IMR-90 (cell line): Measurements from ENCODE around the gene TPSD1. TPM values are rescaled to one million over a fixed set of nuclear protein-coding genes. Genes with fewer than 3 reads are reported as not detected.

Source experiments
- ATAC-seq: fragments of 200-7000 bp; cut with Tn5 transposase; 2 replicates; pipeline ENCODE4 v1.9.1; 2020; ENCODE audit warnings: low read depth, mild to moderate bottlenecking, moderate library complexity
- BruUV-seq: library from RNA; stranded (reverse); fragments of 400-500 nt; replicated peaks from 2 replicates; lab custom pipeline; 2021; lab: Mats Ljungman, UMichigan
- CTCF ChIA-PET: fragments of 300-600 bp; formaldehyde crosslinking; extraction: SDS; loops from one replicate; lab custom pipeline; 2021; ENCODE audit warnings: antibody characterized with exemption; lab: Yijun Ruan, JAX
- POLR2A ChIA-PET: fragments of 300-600 bp; sonication (Branson Sonifier 250); formaldehyde crosslinking; loops from one replicate; lab custom pipeline; 2022; ENCODE audit warnings: antibody characterized with exemption; ENCODE audit not compliant: unreplicated experiment; lab: Charles Lee
- DNase-seq: peaks from one replicate; pipeline ENCODE4 v3.0.0; 2013
- H2AFZ ChIP-seq: replicated peaks from 2 replicates; pipeline ENCODE3; 2013; ENCODE audit warnings: low read length, mild to moderate bottlenecking; ENCODE audit not compliant: poor library complexity
- H2AK5ac ChIP-seq: 2 replicates; pipeline ENCODE4 v1.6.1; 2013; ENCODE audit warnings: low read depth, low read length, inconsistent platforms
- H2AK9ac ChIP-seq: replicated peaks from 2 replicates; pipeline ENCODE3; 2013; ENCODE audit warnings: mild to moderate bottlenecking, low read depth, low read length, moderate library complexity; ENCODE audit not compliant: poor library complexity
- H2BK120ac ChIP-seq: 2 replicates; pipeline ENCODE4 v1.6.1; 2013; ENCODE audit warnings: low read depth, low read length, inconsistent platforms
- H2BK15ac ChIP-seq: 3 replicates; pipeline ENCODE4 v1.6.1; 2013; ENCODE audit warnings: low read depth, low read length, inconsistent platforms
- H2BK20ac ChIP-seq: 2 replicates; pipeline ENCODE4 v1.6.1; 2013; ENCODE audit warnings: low read depth, mild to moderate bottlenecking, inconsistent platforms, low read length, moderate library complexity
- H2BK5ac ChIP-seq: 2 replicates; pipeline ENCODE4 v1.6.1; 2013; ENCODE audit warnings: mild to moderate bottlenecking, low read depth, low read length, inconsistent platforms; ENCODE audit not compliant: poor library complexity, severe bottlenecking
- H3K14ac ChIP-seq: replicated peaks from 2 replicates; pipeline ENCODE4 v1.6.1; 2013; ENCODE audit warnings: low read depth, low read length, inconsistent platforms
- H3K18ac ChIP-seq: 2 replicates; pipeline ENCODE4 v1.6.1; 2013; ENCODE audit warnings: low read depth, low read length, control low read depth
- H3K23ac ChIP-seq: 2 replicates; pipeline ENCODE4 v1.6.1; 2013; ENCODE audit warnings: low read depth, low read length, inconsistent platforms
- H3K27ac ChIP-seq: 2 replicates; pipeline ENCODE4 v1.5.1; 2013; ENCODE audit warnings: mild to moderate bottlenecking, control low read depth, low read length; ENCODE audit not compliant: insufficient read depth
- H3K27me3 ChIP-seq: 2 replicates; pipeline ENCODE4 v1.6.1; 2013; ENCODE audit warnings: low read length; ENCODE audit not compliant: control insufficient read depth, insufficient read depth
- H3K36me3 ChIP-seq: 2 replicates; pipeline ENCODE4 v1.6.1; 2013; ENCODE audit warnings: low read length, mixed read lengths; ENCODE audit not compliant: control insufficient read depth, insufficient read depth
- H3K4ac ChIP-seq: 2 replicates; pipeline ENCODE4 v1.6.1; 2013; ENCODE audit warnings: low read depth, low read length, inconsistent platforms
- H3K4me1 ChIP-seq: 2 replicates; pipeline ENCODE4 v1.6.1; 2013; ENCODE audit warnings: low read length, mixed read lengths; ENCODE audit not compliant: control insufficient read depth, insufficient read depth
- H3K4me2 ChIP-seq: 2 replicates; pipeline ENCODE4 v1.6.1; 2013; ENCODE audit warnings: low read depth, mild to moderate bottlenecking, control low read depth, low read length, moderate library complexity
- H3K4me3 ChIP-seq: 2 replicates; pipeline ENCODE4 v1.5.1; 2013; ENCODE audit warnings: low read depth, mild to moderate bottlenecking, control low read depth, low read length, moderate library complexity; ENCODE audit not compliant: insufficient read depth
- H3K56ac ChIP-seq: 2 replicates; pipeline ENCODE4 v1.6.1; 2013; ENCODE audit warnings: low read length, inconsistent platforms; ENCODE audit not compliant: insufficient read depth; ENCODE audit errors: extremely low read depth
- H3K79me1 ChIP-seq, 2 experiments: 2 replicates each; pipeline ENCODE4 v1.6.1; 2013; ENCODE audit warnings: low read length in 2 of 2, inconsistent platforms in 1 of 2, low read depth in 1 of 2
- H3K9ac ChIP-seq: 2 replicates; pipeline ENCODE4 v1.6.1; 2013; ENCODE audit warnings: low read depth, low read length, control low read depth
- H3K9me1 ChIP-seq: 2 replicates; pipeline ENCODE4 v1.6.1; 2013; ENCODE audit warnings: low read length, inconsistent platforms; ENCODE audit not compliant: insufficient read depth
- H3K9me3 ChIP-seq: 2 replicates; pipeline ENCODE4 v1.6.1; 2013; ENCODE audit warnings: low read length; ENCODE audit not compliant: control insufficient read depth, insufficient read depth
- H4K20me1 ChIP-seq: 2 replicates; pipeline ENCODE4 v1.6.1; 2013; ENCODE audit warnings: low read length, inconsistent platforms; ENCODE audit not compliant: insufficient read depth
- H4K5ac ChIP-seq: 2 replicates; pipeline ENCODE4 v1.6.1; 2013; ENCODE audit warnings: mild to moderate bottlenecking, low read depth, low read length, control low read depth
- H4K8ac ChIP-seq, 2 experiments: 2 replicates each; pipeline ENCODE4 v1.6.1; 2013; ENCODE audit warnings: low read depth in 2 of 2, low read length in 2 of 2, control low read depth in 1 of 2, inconsistent platforms in 1 of 2
- H4K91ac ChIP-seq: 2 replicates; pipeline ENCODE4 v1.6.1; 2013; ENCODE audit warnings: low read depth, low read length, inconsistent platforms; ENCODE audit not compliant: insufficient read depth
- BHLHE40 ChIP-seq: fragments of 150-350 bp; IDR thresholded peaks from 2 replicates; pipeline ENCODE4 v1.6.1; 2016; ENCODE audit warnings: mild to moderate bottlenecking, low read depth, low read length
- CHD1 ChIP-seq: IDR thresholded peaks from 2 replicates; pipeline ENCODE4 v1.6.1; 2012; ENCODE audit warnings: low read depth, low read length, improper control_type of control experiment
- MAZ ChIP-seq: IDR thresholded peaks from 2 replicates; pipeline ENCODE4 v1.6.1; 2012; ENCODE audit warnings: low read depth, mild to moderate bottlenecking, low read length, improper control_type of control experiment, moderate library complexity, borderline replicate concordance
- MXI1 ChIP-seq: IDR thresholded peaks from 2 replicates; pipeline ENCODE4 v1.6.1; 2012; ENCODE audit warnings: low read depth, mild to moderate bottlenecking, low read length, moderate library complexity, borderline replicate concordance
- RAD21 ChIP-seq: IDR thresholded peaks from 2 replicates; pipeline ENCODE4 v1.6.1; 2012; ENCODE audit warnings: low read length, improper control_type of control experiment
- SMC3 ChIP-seq: fragments of 150-350 bp; IDR thresholded peaks from 2 replicates; pipeline ENCODE4 v1.6.1; 2016; ENCODE audit warnings: low read depth, mild to moderate bottlenecking, antibody characterized with exemption, low read length, moderate library complexity
- WGBS, 2 experiments: methylation state at CpG; one replicate each; pipeline versions ENCODE4 v1.1.5 to v1.1.7; 2013; ENCODE audit warnings: missing lambda C conversion rate in 2 of 2; ENCODE audit not compliant: insufficient read length in 1 of 2; ENCODE audit errors: extremely low coverage in 2 of 2; 5-methylcytosine and 5-hydroxymethylcytosine counted together
- dilution Hi-C: fragments of 300-500 bp; cut with HindIII; formaldehyde crosslinking; loops from one replicate; pipeline ENCODE4 v1.14.3; 2018; ENCODE audit warnings: low sequenced_read_pairs; ENCODE audit not compliant: unreplicated experiment
- in situ Hi-C: fragments of 300-500 bp; cut with MboI; formaldehyde crosslinking; loops from 3 replicates; pipeline ENCODE4 v1.14.3; 2019; ENCODE audit warnings: low sequenced_read_pairs, inconsistent platforms, mixed read lengths
- intact Hi-C: fragments of 100-400 bp; cut with micrococcal nuclease; formaldehyde crosslinking; loops from 2 replicates; pipeline ENCODE4 v1.10.0; 2022
- polyA plus RNA-seq, 3 experiments: library from polyadenylated mRNA; depleted of rRNA; stranded (reverse); fragments of >200 nt; gene quantifications; 2 replicates each; pipeline ENCODE4 v1.2.3, GENCODE V29; 2012; ENCODE audit warnings: low replicate concordance in 1 of 3
- total RNA-seq: library from RNA; depleted of rRNA; stranded (reverse); fragments of >200 nt; gene quantifications from 2 replicates; pipeline ENCODE4 v1.2.3, GENCODE V29; 2012

TPSD1 gene
- total and polyA plus RNA-seq, 2 of the 4 experiments (the other 2 are of a cell fraction), result not detected

DNA sequence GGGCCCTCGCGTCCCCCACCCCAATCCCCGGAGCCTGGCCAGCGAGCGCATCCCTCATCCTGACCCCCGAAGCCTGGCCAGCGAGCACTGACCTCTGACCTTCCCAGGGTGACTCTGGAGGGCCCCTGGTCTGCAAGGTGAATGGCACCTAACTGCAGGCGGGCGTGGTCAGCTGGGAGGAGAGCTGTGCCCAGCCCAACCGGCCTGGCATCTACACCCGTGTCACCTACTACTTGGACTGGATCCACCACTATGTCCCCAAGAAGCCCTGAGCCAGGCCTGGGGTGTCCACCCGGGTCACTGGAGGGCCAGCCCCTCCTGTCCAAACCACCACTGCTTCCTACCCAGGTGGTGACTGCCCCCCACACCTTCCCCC is 2.3 kb downstream of the TPSD1 start:
- no peaks in the 10 kb centered on the region for H3K36me3 ChIP-seq
- H2AK5ac ChIP-seq, result no peak overlapping the region
- no peak overlapping the region for H3K23ac ChIP-seq
- no peak overlapping the region for H3K9ac ChIP-seq
- no peak overlapping the region for H2BK5ac ChIP-seq
- no peak overlapping the region for H3K27ac ChIP-seq
- BruUV-seq, result no TSS peak
- no peak overlapping the region for H2AFZ ChIP-seq
- no peak overlapping the region for H3K4me3 ChIP-seq
- in situ Hi-C loops, result no loop called here
- no peaks in the 10 kb centered on the region; the same call in 1 of the 2 replicates for H4K20me1 ChIP-seq
- H4K5ac ChIP-seq, result no peak overlapping the region
- H3K18ac ChIP-seq, result no peak overlapping the region
- H2BK20ac ChIP-seq, result no peak overlapping the region
- CTCF ChIA-PET, result no interaction called here
- intact Hi-C loops, result no loop called here
- H2AK9ac ChIP-seq, result no peak overlapping the region
- no peaks in the 10 kb centered on the region for H3K79me1 ChIP-seq
- 40% methylated on average over 1 of the region's 12 CpGs; no CpG with 5 or more reads in 1 of the 2 experiments for WGBS, 2 experiments
- H3K4me2 ChIP-seq, result no peak overlapping the region
- H3K27me3 ChIP-seq, result peaks cover 36% of the 10 kb centered on the region
- H2BK120ac ChIP-seq, result no peak overlapping the region
- H3K9me1 ChIP-seq, result no peaks in the 10 kb centered on the region
- H3K14ac ChIP-seq, result no peak overlapping the region
- no peak overlapping the region for H3K56ac ChIP-seq
- H2BK15ac ChIP-seq, result no peak overlapping the region
- ATAC-seq (no peak), DNase-seq (no peak)
- dilution Hi-C loops, result no loop called here
- H3K4ac ChIP-seq, result no peak overlapping the region
- no peak overlapping the region for H4K8ac ChIP-seq
- no peaks in the 10 kb centered on the region for H3K4me1 ChIP-seq
- no peak overlapping the region for H4K91ac ChIP-seq
- H3K9me3 ChIP-seq, result no peaks in the 10 kb centered on the region
- POLR2A ChIA-PET, result no interaction called here
- TF ChIP-seq CHD1, result no peak
- TF ChIP-seq MAZ, result no peak
- no peak for TF ChIP-seq MXI1
- TF ChIP-seq BHLHE40, result no peak
- no peak for TF ChIP-seq RAD21
- TF ChIP-seq SMC3, result no peak
